ENCODE measurements around the gene GYPC. TPM values are rescaled to one million over a fixed set of nuclear protein-coding genes. Genes with fewer than 3 reads are reported as not detected.
"Not testable (repeated sequence)": the region's sequence is repeated elsewhere in the genome, so short reads cannot be mapped to it uniquely, and the experiment has no call there.

Gene GYPC
- 121 TPM for total RNA-seq
- long read RNA-seq, transcript GYPC-201 (4 exons, 1,246 nt): major isoform, 57 of 67 reads
- long read RNA-seq, partial matches to known transcripts: 3 of 67 reads
- long read RNA-seq, other reads (novel, unspliced or antisense): 4 of 67 reads

DNA sequence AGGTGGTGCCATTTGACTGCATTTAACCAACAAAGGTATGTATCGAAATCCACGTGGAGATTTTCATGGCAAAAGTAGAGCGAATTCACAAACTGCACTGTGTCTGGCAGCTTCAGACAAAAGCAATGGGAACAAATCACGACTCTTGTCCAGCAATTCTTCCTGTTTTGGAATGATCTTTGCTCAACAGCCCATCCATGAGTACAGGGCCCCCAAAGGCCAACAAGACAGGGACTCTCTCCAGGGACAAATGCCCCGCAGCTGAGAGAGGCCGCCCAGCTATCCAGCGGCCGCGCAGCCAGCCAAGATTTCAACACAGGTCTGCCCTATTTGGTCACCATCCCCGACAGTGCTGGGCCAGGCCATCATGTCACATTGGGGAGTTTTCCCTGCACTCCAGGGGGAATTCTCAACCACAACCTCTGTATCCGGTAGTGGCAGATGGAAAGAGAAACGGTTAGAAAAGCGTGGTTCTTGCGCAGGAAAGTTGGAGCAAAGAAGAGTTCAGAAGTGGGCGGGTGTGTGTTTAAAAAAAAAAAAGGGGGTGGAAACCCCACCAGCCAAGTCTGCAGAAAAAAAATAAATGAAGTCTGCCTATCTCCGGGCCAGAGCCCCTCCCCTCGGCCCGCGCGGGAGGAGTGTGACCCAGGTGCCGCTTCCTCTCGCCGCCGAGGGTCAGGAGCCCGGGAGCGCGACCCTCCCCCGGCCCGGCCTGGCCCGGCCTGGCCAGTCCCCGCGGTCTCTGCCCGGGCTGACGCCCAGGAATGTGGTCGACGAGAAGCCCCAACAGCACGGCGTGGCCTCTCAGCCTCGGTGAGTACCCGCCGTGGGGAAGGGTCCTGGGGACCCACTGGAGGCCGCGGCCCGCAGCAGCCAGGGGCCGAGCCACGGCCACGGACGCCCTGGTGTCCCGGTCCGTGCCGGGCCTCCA is at the start of gene GYPC:
TSS of gene GYPC (plus strand) at position 659 of the 931 bp plus-strand sequence. CDS start at position 765, 106 bp downstream.
- DNase-seq (ENCODE audit: missing footprints) (peak; percentile 90), ATAC-seq (peak; percentile 73)
- intact Hi-C loops (cut with DNase I): loop anchor here (5.0 kb wide), 2 partner anchors 122 to 128 kb away; no protein-coding TSS in a partner anchor

DNA sequence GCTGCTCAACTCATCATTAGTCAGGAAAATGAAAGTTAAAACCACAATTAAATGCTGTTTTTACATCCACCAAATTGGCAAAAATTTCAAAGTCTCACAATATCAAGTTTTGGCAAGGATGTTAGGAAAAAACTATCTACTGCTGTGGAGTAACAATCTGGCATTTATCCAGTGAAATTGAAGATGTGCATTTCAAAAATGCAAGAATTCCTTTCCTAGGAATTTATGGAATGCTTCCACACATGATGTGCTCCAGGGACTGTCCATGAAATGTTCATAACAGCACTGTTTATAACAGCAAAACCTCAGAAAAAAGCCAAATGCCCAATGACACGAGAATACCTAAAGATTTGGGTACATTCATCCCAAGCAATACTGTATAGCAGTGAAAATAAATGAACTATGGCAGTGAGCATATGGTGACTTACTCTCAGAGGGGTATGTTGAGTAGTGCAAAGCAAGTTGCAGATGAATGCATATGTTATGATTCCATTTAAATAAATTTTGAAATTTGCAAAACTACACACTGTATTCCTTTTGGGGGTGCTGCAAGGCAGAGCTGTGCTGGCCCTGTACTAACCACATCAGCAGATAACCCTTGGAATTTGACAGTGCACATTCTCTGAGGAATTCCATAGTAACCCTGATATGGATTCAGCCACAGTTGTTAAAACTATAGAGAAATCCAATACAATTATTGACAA is 41.3 kb upstream of the GYPC start:
- ATAC-seq: no peak
- intact Hi-C loops (cut with DNase I): no loop called here
- no peak for DNase-seq (ENCODE audit: missing footprints)

DNA sequence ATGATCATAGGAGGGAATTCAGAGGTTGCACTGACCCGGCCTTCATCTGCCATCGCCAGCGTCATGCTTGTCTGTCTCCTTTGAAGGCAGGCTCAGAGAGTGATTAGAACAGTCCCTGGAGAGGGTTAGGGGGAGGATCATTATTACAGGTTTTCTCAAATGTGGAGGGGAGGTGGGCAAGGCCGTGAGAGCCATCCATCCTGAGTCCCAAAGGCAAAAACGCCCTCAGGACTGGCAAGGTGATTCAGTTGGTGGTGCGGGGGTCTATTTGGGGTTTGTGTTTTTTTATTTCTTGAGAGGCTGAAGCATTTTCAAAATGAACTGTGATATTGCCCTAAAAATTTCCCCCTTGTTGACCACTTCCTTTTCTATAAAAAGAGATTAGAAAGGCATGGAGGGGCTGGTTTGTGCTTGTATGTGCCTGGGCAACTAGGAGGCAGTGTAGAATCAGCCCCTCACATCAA is 39.3 kb upstream of the GYPC start:
- DNase-seq (ENCODE audit: missing footprints) (no peak), ATAC-seq (no peak)
- intact Hi-C loops (cut with DNase I): no loop called here

- no peak for ATAC-seq
- intact Hi-C loops (cut with DNase I): no loop called here
- DNase-seq (ENCODE audit: missing footprints): no peak
These were observed 35.7 kb upstream of the GYPC start for GRCh38 chr2:126620302-126620701.

DNA sequence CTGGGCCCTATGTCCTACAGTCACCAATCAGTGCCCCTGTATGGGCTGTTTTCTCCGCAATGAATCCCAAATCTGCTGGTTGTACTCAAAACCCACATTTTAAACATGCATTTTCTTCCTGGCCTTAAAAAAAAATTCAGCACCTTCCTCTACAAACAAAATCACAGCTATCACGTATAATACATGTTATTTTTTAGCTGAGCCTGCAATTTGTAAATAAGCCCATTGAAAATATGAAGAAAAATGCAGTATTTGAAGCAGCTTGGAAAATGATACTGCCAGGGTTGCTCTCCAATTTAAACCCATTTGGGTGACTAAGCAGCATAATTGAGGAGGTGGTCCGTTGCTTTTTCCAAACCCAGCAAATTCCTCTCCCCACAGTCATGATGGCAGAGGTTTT is 33.0 kb upstream of the GYPC start:
- no peak for DNase-seq (ENCODE audit: missing footprints)
- intact Hi-C loops (cut with DNase I): no loop called here
- ATAC-seq: no peak

DNA sequence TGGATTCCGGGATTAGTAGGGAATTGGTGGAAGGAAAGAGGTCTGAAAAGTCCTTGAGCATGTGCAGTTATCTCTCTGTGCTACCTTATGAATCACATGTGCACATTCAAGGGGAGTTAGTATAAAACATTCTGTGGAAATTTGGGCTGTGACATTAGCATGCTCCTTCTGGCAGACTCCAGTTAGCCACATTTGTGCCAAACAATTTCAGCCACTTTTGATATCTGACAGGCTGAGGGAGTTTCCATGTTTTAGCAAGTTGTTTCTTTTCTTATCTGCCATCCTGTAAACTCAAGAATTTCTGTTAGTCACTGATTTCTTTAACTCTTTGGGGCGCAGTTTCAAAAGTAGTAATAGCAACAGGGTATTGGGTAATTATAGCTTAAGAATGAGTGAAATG is 28.3 kb upstream of the GYPC start:
- intact Hi-C loops (cut with DNase I): no loop called here
- ATAC-seq (peak; percentile 62), DNase-seq (ENCODE audit: missing footprints) (no peak)

GRCh38 chr2:126634273-126634861 is 21.6 kb upstream of the GYPC start:
- ATAC-seq (no peak), DNase-seq (ENCODE audit: missing footprints) (no peak)

DNA sequence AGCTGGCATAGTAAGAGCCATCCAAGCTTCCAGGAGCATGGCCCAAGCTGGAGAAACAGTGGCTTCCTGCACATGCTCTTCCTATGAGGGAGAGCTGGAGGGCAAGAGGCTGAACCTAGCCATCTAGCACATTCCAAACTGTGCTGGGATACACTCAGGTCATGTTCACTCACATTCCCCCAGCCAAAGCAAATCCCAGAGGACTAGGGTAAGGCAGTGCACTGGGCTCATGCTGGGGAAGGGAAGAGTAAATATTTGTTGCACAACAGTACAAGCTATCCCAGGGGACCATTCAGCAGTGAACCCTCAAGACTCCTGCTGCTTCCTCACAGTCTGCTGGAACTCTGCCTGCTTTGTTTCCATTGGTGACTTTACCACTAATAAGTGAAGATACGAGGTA is 20.7 kb upstream of the GYPC start:
- DNase-seq (ENCODE audit: missing footprints) (no peak), ATAC-seq (peak; percentile 89)
- intact Hi-C loops (cut with DNase I): no loop called here

More at GRCh38 chr2:126634273-126634861, 21.6 kb upstream of the GYPC start:
- intact Hi-C loops (cut with DNase I): no loop called here

DNA sequence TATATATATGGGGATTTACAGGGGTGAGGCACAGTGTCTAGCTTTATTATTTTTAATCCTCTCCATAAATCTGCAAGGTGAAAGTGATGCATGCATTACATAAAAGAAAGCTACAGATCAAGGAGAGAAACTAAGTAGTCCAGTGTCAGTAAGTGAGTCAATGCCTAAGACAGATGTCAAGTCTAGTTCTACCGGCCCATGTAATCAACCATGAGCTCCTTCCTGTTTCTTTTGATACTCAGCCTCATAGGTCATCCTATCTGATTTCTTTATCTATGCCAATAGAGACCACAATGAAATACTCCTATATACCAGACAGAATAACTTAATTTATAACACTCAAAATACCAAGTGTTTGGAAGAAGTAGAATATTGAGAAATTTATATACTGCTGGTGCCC is 20.2 kb upstream of the GYPC start:
- ATAC-seq: no peak
- intact Hi-C loops (cut with DNase I): no loop called here
- DNase-seq (ENCODE audit: missing footprints): no peak

DNA sequence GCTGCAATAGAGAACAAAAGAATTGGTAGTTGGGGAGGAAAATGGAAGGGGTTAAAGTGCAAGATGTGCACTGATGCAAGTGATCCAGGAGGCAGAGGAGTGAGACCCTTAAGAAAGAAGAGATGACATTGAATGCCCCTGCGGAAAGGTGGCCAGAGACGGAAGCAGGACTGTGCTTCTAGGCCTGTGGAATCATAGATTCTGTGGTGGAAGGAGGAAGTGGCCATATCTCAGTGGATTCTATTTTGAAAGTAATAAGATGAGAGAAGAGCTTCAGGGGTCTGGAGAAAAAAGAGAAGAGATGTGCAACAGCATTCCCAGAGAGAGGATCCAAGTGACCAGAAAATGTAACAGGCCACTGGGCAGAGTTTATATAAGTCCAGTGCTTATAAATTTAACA is 18.6 kb upstream of the GYPC start:
- no peak for ATAC-seq
- intact Hi-C loops (cut with DNase I): no loop called here

GRCh38 chr2:126638746-126639145 is 17.2 kb upstream of the GYPC start:
- intact Hi-C loops (cut with DNase I): no loop called here
- ATAC-seq (no peak), DNase-seq (ENCODE audit: missing footprints) (no peak)

More for the DNA sequence above, 18.6 kb upstream of the GYPC start:
- DNase-seq (ENCODE audit: missing footprints): no peak

GRCh38 chr2:126639276-126639675 is 16.7 kb upstream of the GYPC start:
- no peak for ATAC-seq
- intact Hi-C loops (cut with DNase I): no loop called here

DNA sequence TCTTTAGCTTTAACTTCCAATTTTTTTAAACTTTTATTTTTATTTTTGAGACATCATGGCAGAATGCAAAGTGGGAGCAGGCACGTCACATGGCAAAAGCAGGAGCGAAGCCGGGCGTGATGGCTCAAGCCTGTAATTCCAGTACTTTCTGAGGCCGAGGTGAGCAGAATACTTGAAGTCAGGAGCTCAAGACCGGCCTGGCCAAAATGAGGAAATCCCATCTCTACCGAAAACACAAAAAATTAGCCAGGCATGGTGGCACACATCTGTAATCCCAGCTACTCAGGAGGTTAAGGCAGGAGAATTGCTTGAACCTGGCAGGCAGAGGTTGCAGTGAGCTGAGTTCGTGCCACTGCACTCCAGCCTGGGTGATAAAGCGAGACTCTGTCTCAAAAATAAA is 14.7 kb upstream of the GYPC start:
- ATAC-seq; DNase-seq (ENCODE audit: missing footprints); intact Hi-C loops (cut with DNase I): not testable (repeated sequence)

More at GRCh38 chr2:126639276-126639675, 16.7 kb upstream of the GYPC start:
- DNase-seq (ENCODE audit: missing footprints): no peak

- DNase-seq (ENCODE audit: missing footprints) (no peak), ATAC-seq (no peak)
- intact Hi-C loops (cut with DNase I): no loop called here
These were observed 13.9 kb upstream of the GYPC start for GRCh38 chr2:126642031-126642430.

DNA sequence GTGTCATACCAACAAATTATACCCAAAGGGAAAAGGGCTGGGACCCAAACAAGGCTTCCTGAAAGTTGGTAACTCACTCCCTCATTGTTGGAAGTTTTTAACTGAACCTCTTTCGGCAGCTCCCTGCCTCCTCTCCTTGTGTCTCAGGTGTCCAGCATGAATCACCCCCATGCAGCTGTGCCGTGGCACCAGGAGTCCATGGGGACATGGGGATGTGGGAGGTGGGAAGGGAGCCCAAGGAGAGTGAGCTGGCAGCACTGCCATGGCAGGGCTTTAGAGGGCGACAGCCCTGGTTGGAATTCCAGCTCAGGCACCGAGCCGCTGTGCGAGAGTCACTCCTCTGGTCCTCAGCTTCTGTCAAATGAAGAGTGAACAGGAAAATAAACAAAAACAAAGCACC is 12.5 kb upstream of the GYPC start:
- no peak for ATAC-seq
- intact Hi-C loops (cut with DNase I): no loop called here
- no peak for DNase-seq (ENCODE audit: missing footprints)

GRCh38 chr2:126643972-126644371 is 12.0 kb upstream of the GYPC start:
- ATAC-seq: no peak
- intact Hi-C loops (cut with DNase I): no loop called here
- DNase-seq (ENCODE audit: missing footprints): no peak

DNA sequence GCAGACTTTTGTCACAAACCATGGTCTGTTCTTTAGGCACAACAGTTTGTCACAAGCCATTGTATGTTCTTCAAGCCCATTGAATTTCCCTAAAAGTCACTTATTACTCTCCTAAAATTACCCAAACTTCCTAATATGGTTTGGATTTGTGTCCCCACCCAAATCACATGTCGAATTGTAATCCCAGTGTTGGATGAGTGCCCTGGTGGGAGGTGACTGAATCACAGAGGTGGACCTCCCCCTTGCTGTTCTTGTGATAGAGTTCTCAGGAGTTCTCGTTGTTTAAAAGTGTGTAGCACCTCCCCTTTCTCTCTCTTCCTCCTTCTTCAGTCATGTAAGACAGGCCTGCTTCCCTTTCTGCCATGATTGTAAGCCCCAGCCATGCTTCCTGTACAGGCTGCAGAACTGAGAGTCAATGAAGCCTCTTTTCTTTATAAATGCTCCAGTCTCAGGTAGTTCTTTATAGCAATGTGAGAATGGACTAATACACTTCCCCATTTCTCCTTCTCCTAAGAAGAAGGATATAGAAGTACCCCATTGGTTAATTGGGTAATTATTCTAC is 11.2 kb upstream of the GYPC start:
- DNase-seq (ENCODE audit: missing footprints) (no peak), ATAC-seq (no peak)
- intact Hi-C loops (cut with DNase I): no loop called here

- DNase-seq (ENCODE audit: missing footprints) (no peak), ATAC-seq (no peak)
- intact Hi-C loops (cut with DNase I): no loop called here
These were observed 10.7 kb upstream of the GYPC start for GRCh38 chr2:126645211-126645618.

- intact Hi-C loops (cut with DNase I): no loop called here
- ATAC-seq: no peak
- no peak for DNase-seq (ENCODE audit: missing footprints)
These were observed 9.9 kb upstream of the GYPC start for GRCh38 chr2:126646026-126646425.
